GM23338 (cell line): ENCODE results near the gene MARCHF9. TPM values are rescaled to one million over a fixed set of nuclear protein-coding genes. Genes with fewer than 3 reads are reported as not detected.

Experiments
- ATAC-seq: fragments of 200-7000 bp; cut with Tn5 transposase; 3 replicates; pipeline ENCODE4 v1.9.1; 2020
- DNase-seq: peaks from one replicate; pipeline ENCODE4 v3.0.0-alpha.2; 2015; ENCODE audit warnings: low spot score
- H2AFZ ChIP-seq: fragments of 200-600 bp; sonication (generic); 2 replicates; pipeline ENCODE4 v1.8.0; 2016; ENCODE audit warnings: antibody characterized with exemption, mild to moderate bottlenecking, moderate library complexity
- H3F3A ChIP-seq: fragments of 200-600 bp; sonication (generic); replicated peaks from 2 replicates; pipeline ENCODE4 v1.8.0; 2017; ENCODE audit warnings: antibody characterized with exemption, mixed run types, low read depth
- H3K27ac ChIP-seq: fragments of 200-600 bp; sonication (generic); 2 replicates; pipeline ENCODE4 v1.6.1; 2016; ENCODE audit warnings: low read depth
- H3K27me3 ChIP-seq: fragments of 200-600 bp; sonication (generic); 2 replicates; pipeline ENCODE4 v1.8.0; 2016; ENCODE audit warnings: mild to moderate bottlenecking, mixed run types, moderate library complexity; ENCODE audit not compliant: insufficient read depth
- H3K36me3 ChIP-seq: fragments of 200-600 bp; sonication (generic); 2 replicates; pipeline ENCODE4 v1.8.0; 2016; ENCODE audit warnings: mild to moderate bottlenecking; ENCODE audit not compliant: insufficient read depth
- H3K4me1 ChIP-seq: fragments of 200-600 bp; sonication (generic); 2 replicates; pipeline ENCODE4 v1.8.0; 2016; ENCODE audit warnings: mild to moderate bottlenecking, moderate library complexity; ENCODE audit not compliant: insufficient read depth
- H3K4me2 ChIP-seq: fragments of 200-600 bp; sonication (generic); 2 replicates; pipeline ENCODE4 v1.7.1; 2017; ENCODE audit warnings: mixed run types
- H3K4me3 ChIP-seq: fragments of 200-600 bp; sonication (generic); 2 replicates; pipeline ENCODE4 v1.6.1; 2016; ENCODE audit warnings: mixed run types
- H3K79me2 ChIP-seq: fragments of 200-600 bp; sonication (generic); replicated peaks from 2 replicates; pipeline ENCODE4 v1.8.0; 2017; ENCODE audit warnings: mild to moderate bottlenecking; ENCODE audit not compliant: insufficient read depth
- H3K9me2 ChIP-seq: fragments of 200-600 bp; sonication (generic); 2 replicates; pipeline ENCODE4 v1.8.0; 2017; ENCODE audit not compliant: insufficient read depth
- H4K20me1 ChIP-seq: fragments of 200-600 bp; sonication (generic); replicated peaks from 2 replicates; pipeline ENCODE4 v1.8.0; 2017; ENCODE audit warnings: mild to moderate bottlenecking; ENCODE audit not compliant: insufficient read depth
- H3K27ac Mint-ChIP-seq: 2 replicates; pipeline ENCODE4 v1.8.0; 2020; ENCODE audit warnings: inconsistent platforms, mild to moderate bottlenecking, moderate library complexity, mixed read lengths
- H3K27me3 Mint-ChIP-seq: 3 replicates; pipeline ENCODE4 v1.8.0; 2022; ENCODE audit warnings: low read depth, mild to moderate bottlenecking, moderate library complexity, mixed read lengths, inconsistent platforms; ENCODE audit not compliant: insufficient read depth, poor library complexity
- H3K36me3 Mint-ChIP-seq: 3 replicates; pipeline ENCODE4 v1.8.0; 2021; ENCODE audit warnings: low read depth, mild to moderate bottlenecking, inconsistent platforms, moderate library complexity, mixed read lengths
- H3K4me1 Mint-ChIP-seq: 3 replicates; pipeline ENCODE4 v1.8.0; 2020; ENCODE audit warnings: mild to moderate bottlenecking, inconsistent platforms, mixed read lengths
- H3K4me3 Mint-ChIP-seq: 3 replicates; pipeline ENCODE4 v1.8.0; 2021; ENCODE audit warnings: moderate library complexity, mild to moderate bottlenecking, inconsistent platforms, mixed read lengths
- H3K9me3 Mint-ChIP-seq: 3 replicates; pipeline ENCODE4 v1.8.0; 2020; ENCODE audit warnings: moderate library complexity, mild to moderate bottlenecking, inconsistent platforms, mixed read lengths
- CTCF ChIP-seq, 2 experiments: fragments of 200-600 bp in 1 of 2; sonication (generic) in 1 of 2; conservative IDR thresholded peaks; 2 replicates each; pipeline versions ENCODE4 v1.5.1 to v1.6.1; 2016 to 2017; ENCODE audit warnings: antibody characterized with exemption in 2 of 2, low read depth in 2 of 2, mild to moderate bottlenecking in 2 of 2, moderate library complexity in 1 of 2
- EZH2 ChIP-seq: fragments of 200-600 bp; sonication (generic); IDR thresholded peaks from one replicate; pipeline ENCODE4 v1.8.0; 2017; ENCODE audit warnings: antibody characterized with exemption, mild to moderate bottlenecking, low read depth; ENCODE audit not compliant: unreplicated experiment
- REST ChIP-seq: IDR thresholded peaks from one replicate; pipeline ENCODE4 v1.6.1; 2018; ENCODE audit warnings: antibody characterized with exemption; ENCODE audit not compliant: unreplicated experiment
- polyA plus RNA-seq: library from polyadenylated mRNA; unstranded; fragments of >200 nt; fragmentation: Nextera tagmentation; extraction: Ambion mirVana; gene quantifications from 2 replicates; pipeline ENCODE4 v1.2.1, GENCODE V29; 2016
- total RNA-seq: library from RNA; depleted of rRNA; stranded (reverse); fragments of >200 nt; shearing (Covaris generic); gene quantifications from 2 replicates; pipeline ENCODE4 v1.2.3, GENCODE V29; 2014

The MARCHF9 gene
- total and polyA plus RNA-seq, 2 experiments from 2014 or later = 2.9 to 3.3 TPM

DNA sequence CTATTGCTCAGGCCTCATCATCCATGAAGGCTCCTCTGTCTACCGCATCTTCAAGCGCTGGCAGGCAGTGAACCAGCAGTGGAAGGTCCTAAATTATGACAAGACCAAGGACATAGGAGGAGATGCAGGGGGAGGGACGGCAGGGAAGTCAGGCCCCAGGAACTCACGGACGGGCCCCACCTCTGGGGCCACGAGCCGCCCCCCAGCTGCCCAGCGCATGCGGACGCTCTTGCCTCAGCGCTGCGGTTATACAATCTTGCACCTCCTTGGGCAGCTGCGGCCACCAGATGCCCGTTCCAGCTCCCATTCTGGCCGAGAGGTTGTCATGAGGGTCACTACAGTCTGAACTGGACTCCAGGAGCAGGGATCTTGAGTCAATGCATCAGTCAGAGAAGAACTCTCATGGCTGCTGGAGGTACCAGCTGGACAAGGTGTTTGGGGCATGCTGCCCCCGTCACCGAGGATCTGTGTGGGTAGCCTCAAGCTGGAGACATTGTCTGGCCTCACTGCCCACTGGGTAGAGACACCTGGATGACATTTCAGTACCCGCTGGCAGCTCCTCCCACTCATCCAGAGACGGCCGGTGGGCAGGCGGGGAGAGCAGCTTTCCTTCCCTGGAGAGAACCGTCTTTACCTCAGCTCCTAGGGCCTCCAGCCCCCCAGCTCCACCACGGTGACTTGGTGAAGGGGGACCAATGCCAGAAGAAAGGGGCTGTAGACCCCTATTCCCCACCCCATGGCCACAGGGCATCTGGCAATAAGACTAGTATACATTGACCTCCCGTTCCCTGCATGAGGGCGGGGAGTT, 3.9 kb downstream of the MARCHF9 start:
- peaks cover 60% of the 10 kb centered on the region for H3K27me3 Mint-ChIP-seq

GRCh38 chr12:57759360-57759980, 4.6 kb downstream of the MARCHF9 start:
- Histone ChIP-seq H2AFZ (no peak overlapping the region), H3K36me3 (no peaks in the 10 kb centered on the region), H3F3A (peaks cover 8% of the 10 kb centered on the region; the same call in 1 of the 2 replicates), H3K27me3 (peaks cover 90% of the 10 kb centered on the region), H3K4me1 (peaks cover 19% of the 10 kb centered on the region), H3K79me2 (no peaks in the 10 kb centered on the region), H3K4me3 (no peak overlapping the region), H3K27ac (no peak overlapping the region), H3K9me2 (no peaks in the 10 kb centered on the region), H3K4me2 (no peak overlapping the region), H4K20me1 (peaks cover 4% of the 10 kb centered on the region; the same call in 1 of the 2 replicates)
- H3K4me3 Mint-ChIP-seq = no peak overlapping the region; the same call in 2 of the 3 replicates
- peak; percentile 11 for ATAC-seq
- H3K36me3 Mint-ChIP-seq = no peaks in the 10 kb centered on the region; the same call in 2 of the 3 replicates
- peak; percentile 61 to 71 for TF ChIP-seq CTCF (conservative IDR thresholded peaks at IDR 0.05; ENCODE audit: low read depth in 2 of 2)
- no peak for TF ChIP-seq EZH2
- TF ChIP-seq REST = peak; percentile 45
- H3K27ac Mint-ChIP-seq = no peak overlapping the region
- peaks cover 62% of the 10 kb centered on the region for H3K27me3 Mint-ChIP-seq
- peak; percentile 60 for DNase-seq
- no peaks in the 10 kb centered on the region for H3K9me3 Mint-ChIP-seq
- peaks cover 28% of the 10 kb centered on the region for H3K4me1 Mint-ChIP-seq

More for the DNA sequence above, 3.9 kb downstream of the MARCHF9 start:
- DNase-seq (no peak), ATAC-seq (no peak)
- Histone ChIP-seq H3K9me2 (no peaks in the 10 kb centered on the region), H3K4me2 (no peak overlapping the region), H3K27ac (no peak overlapping the region), H3K36me3 (no peaks in the 10 kb centered on the region), H3K4me3 (no peak overlapping the region), H2AFZ (no peak overlapping the region), H3K4me1 (peaks cover 22% of the 10 kb centered on the region), H3K79me2 (no peaks in the 10 kb centered on the region), H3F3A (peaks cover 14% of the 10 kb centered on the region), H3K27me3 (peaks cover 90% of the 10 kb centered on the region), H4K20me1 (peaks cover 4% of the 10 kb centered on the region; the same call in 1 of the 2 replicates)
- Mint-ChIP-seq H3K9me3 (no peaks in the 10 kb centered on the region), H3K27ac (no peak overlapping the region), H3K4me1 (peaks cover 28% of the 10 kb centered on the region), H3K4me3 (no peak overlapping the region), H3K36me3 (no peaks in the 10 kb centered on the region; the same call in 2 of the 3 replicates)
- TF ChIP-seq EZH2 = no peak
